Activated naive CD4-positive, alpha-beta T cell treated with anti-CD3 and anti-CD28 coated beads, Interleukin-2, amount 50 U/mL, for 24 hours (primary cell): ENCODE measurements around the gene ENTHD1.
A peak's percentile ranks its signal among the peaks of the same experiment; 100 is the strongest.

Source experiments
- H3K27ac Mint-ChIP-seq: one replicate; pipeline ENCODE4 v1.8.0; 2021; ENCODE audit warnings: mild to moderate bottlenecking, mixed read lengths
- H3K27me3 Mint-ChIP-seq: one replicate; pipeline ENCODE4 v1.8.0; 2021; ENCODE audit warnings: mixed read lengths
- H3K36me3 Mint-ChIP-seq: one replicate; pipeline ENCODE4 v1.8.0; 2021; ENCODE audit warnings: mixed read lengths
- H3K4me1 Mint-ChIP-seq: one replicate; pipeline ENCODE4 v1.8.0; 2021; ENCODE audit warnings: mixed read lengths
- H3K4me3 Mint-ChIP-seq: one replicate; pipeline ENCODE4 v1.8.0; 2021; ENCODE audit warnings: mild to moderate bottlenecking, mixed read lengths
- H3K9me3 Mint-ChIP-seq: one replicate; pipeline ENCODE4 v1.8.0; 2021; ENCODE audit warnings: mixed read lengths

Gene ENTHD1

GRCh38 chr22:39718921-39719475 is 174.6 kb downstream of the ENTHD1 start:
- peaks cover 3% of the 10 kb centered on the region for H3K4me1 Mint-ChIP-seq
- H3K27me3 Mint-ChIP-seq = no peaks in the 10 kb centered on the region
- H3K4me3 Mint-ChIP-seq = no peak overlapping the region
- no peaks in the 10 kb centered on the region for H3K9me3 Mint-ChIP-seq
- no peaks in the 10 kb centered on the region for H3K36me3 Mint-ChIP-seq
- H3K27ac Mint-ChIP-seq = peak overlapping the region; percentile 46

GRCh38 chr22:39718206-39718605 is 175.4 kb downstream of the ENTHD1 start:
- no peak overlapping the region for H3K27ac Mint-ChIP-seq
- H3K4me1 Mint-ChIP-seq = peaks cover 3% of the 10 kb centered on the region
- H3K36me3 Mint-ChIP-seq = no peaks in the 10 kb centered on the region
- H3K4me3 Mint-ChIP-seq = no peak overlapping the region
- no peaks in the 10 kb centered on the region for H3K27me3 Mint-ChIP-seq
- no peaks in the 10 kb centered on the region for H3K9me3 Mint-ChIP-seq

- no peaks in the 10 kb centered on the region for H3K27me3 Mint-ChIP-seq
- no peak overlapping the region for H3K4me3 Mint-ChIP-seq
- H3K9me3 Mint-ChIP-seq = no peaks in the 10 kb centered on the region
- H3K27ac Mint-ChIP-seq = no peak overlapping the region
- no peaks in the 10 kb centered on the region for H3K36me3 Mint-ChIP-seq
- H3K4me1 Mint-ChIP-seq = no peaks in the 10 kb centered on the region
Measured at GRCh38 chr22:39717099-39717498, 176.5 kb downstream of the ENTHD1 start.

- no peaks in the 10 kb centered on the region for H3K4me1 Mint-ChIP-seq
- no peaks in the 10 kb centered on the region for H3K27me3 Mint-ChIP-seq
- no peak overlapping the region for H3K4me3 Mint-ChIP-seq
- H3K36me3 Mint-ChIP-seq = no peaks in the 10 kb centered on the region
- no peak overlapping the region for H3K27ac Mint-ChIP-seq
- H3K9me3 Mint-ChIP-seq = no peaks in the 10 kb centered on the region
Measured at GRCh38 chr22:39716534-39716933, 177.0 kb downstream of the ENTHD1 start.

- Mint-ChIP-seq H3K4me1 (no peaks in the 10 kb centered on the region), H3K27me3 (no peaks in the 10 kb centered on the region), H3K36me3 (no peaks in the 10 kb centered on the region), H3K27ac (no peak overlapping the region), H3K4me3 (no peak overlapping the region), H3K9me3 (no peaks in the 10 kb centered on the region)
Measured at GRCh38 chr22:39715778-39716495, 177.6 kb downstream of the ENTHD1 start.

- no peaks in the 10 kb centered on the region for H3K4me1 Mint-ChIP-seq
- no peaks in the 10 kb centered on the region for H3K36me3 Mint-ChIP-seq
- H3K4me3 Mint-ChIP-seq = no peak overlapping the region
- H3K9me3 Mint-ChIP-seq = no peaks in the 10 kb centered on the region
- no peak overlapping the region for H3K27ac Mint-ChIP-seq
- H3K27me3 Mint-ChIP-seq = no peaks in the 10 kb centered on the region
Measured at GRCh38 chr22:39714321-39714720, 179.2 kb downstream of the ENTHD1 start.

- Mint-ChIP-seq H3K27ac (no peak overlapping the region), H3K4me1 (no peaks in the 10 kb centered on the region), H3K27me3 (no peaks in the 10 kb centered on the region)
Measured at GRCh38 chr22:39713799-39714290, 179.7 kb downstream of the ENTHD1 start.

GRCh38 chr22:39712751-39713525 is 180.6 kb downstream of the ENTHD1 start:
- Mint-ChIP-seq H3K4me1 (no peaks in the 10 kb centered on the region), H3K9me3 (no peaks in the 10 kb centered on the region), H3K27ac (peak overlapping the region; percentile 68), H3K27me3 (no peaks in the 10 kb centered on the region), H3K36me3 (no peaks in the 10 kb centered on the region), H3K4me3 (no peak overlapping the region)

More at GRCh38 chr22:39713799-39714290, 179.7 kb downstream of the ENTHD1 start:
- H3K4me3 Mint-ChIP-seq = no peak overlapping the region
- no peaks in the 10 kb centered on the region for H3K36me3 Mint-ChIP-seq
- no peaks in the 10 kb centered on the region for H3K9me3 Mint-ChIP-seq

- no peak overlapping the region for H3K27ac Mint-ChIP-seq
- H3K27me3 Mint-ChIP-seq = no peaks in the 10 kb centered on the region
- H3K4me3 Mint-ChIP-seq = no peak overlapping the region
- H3K4me1 Mint-ChIP-seq = no peaks in the 10 kb centered on the region
- H3K9me3 Mint-ChIP-seq = no peaks in the 10 kb centered on the region
- H3K36me3 Mint-ChIP-seq = no peaks in the 10 kb centered on the region
Measured at GRCh38 chr22:39712081-39712480, 181.5 kb downstream of the ENTHD1 start.

- Mint-ChIP-seq H3K4me3 (no peak overlapping the region), H3K27ac (no peak overlapping the region), H3K9me3 (no peaks in the 10 kb centered on the region), H3K36me3 (no peaks in the 10 kb centered on the region), H3K27me3 (no peaks in the 10 kb centered on the region), H3K4me1 (no peaks in the 10 kb centered on the region)
Measured at GRCh38 chr22:39710380-39711150, 183.0 kb downstream of the ENTHD1 start.

GRCh38 chr22:39707816-39708215 is 185.7 kb downstream of the ENTHD1 start:
- Mint-ChIP-seq H3K4me3 (no peak overlapping the region), H3K27ac (no peak overlapping the region), H3K36me3 (no peaks in the 10 kb centered on the region), H3K9me3 (no peaks in the 10 kb centered on the region), H3K4me1 (no peaks in the 10 kb centered on the region), H3K27me3 (no peaks in the 10 kb centered on the region)

- no peaks in the 10 kb centered on the region for H3K9me3 Mint-ChIP-seq
- no peak overlapping the region for H3K27ac Mint-ChIP-seq
- H3K4me1 Mint-ChIP-seq = no peaks in the 10 kb centered on the region
- no peaks in the 10 kb centered on the region for H3K36me3 Mint-ChIP-seq
- no peak overlapping the region for H3K4me3 Mint-ChIP-seq
- H3K27me3 Mint-ChIP-seq = no peaks in the 10 kb centered on the region
Measured at GRCh38 chr22:39707351-39707750, 186.2 kb downstream of the ENTHD1 start.

GRCh38 chr22:39706376-39707140 is 187.0 kb downstream of the ENTHD1 start:
- Mint-ChIP-seq H3K27ac (no peak overlapping the region), H3K27me3 (no peaks in the 10 kb centered on the region), H3K4me1 (no peaks in the 10 kb centered on the region), H3K9me3 (no peaks in the 10 kb centered on the region), H3K36me3 (no peaks in the 10 kb centered on the region), H3K4me3 (no peak overlapping the region)

- Mint-ChIP-seq H3K27ac (no peak overlapping the region), H3K9me3 (no peaks in the 10 kb centered on the region), H3K27me3 (no peaks in the 10 kb centered on the region), H3K4me3 (no peak overlapping the region), H3K36me3 (no peaks in the 10 kb centered on the region), H3K4me1 (no peaks in the 10 kb centered on the region)
Measured at GRCh38 chr22:39705386-39705785, 188.2 kb downstream of the ENTHD1 start.
